Psoas muscle (tissue), 8 donors: ENCODE measurements around the gene RRP8. TPM values are rescaled to one million over a fixed set of nuclear protein-coding genes. Genes with fewer than 3 reads are reported as not detected.
A peak's percentile ranks its signal among the peaks of the same experiment; 100 is the strongest.

ENCODE experiments used
- ATAC-seq, 4 donors: fragments of 200-7000 bp; cut with Tn5 transposase; one replicate each; pipeline ENCODE4 v1.9.1; 2020; ENCODE audit warnings: moderate library complexity in 3 of 4, mild to moderate bottlenecking in 2 of 4
- DNase-seq, 2 donors: peaks; one replicate each; pipeline ENCODE4 v3.0.0-alpha.2; 2020
- H3K27ac ChIP-seq: fragments of 200-600 bp; one replicate; pipeline ENCODE4 v1.8.0; 2022
- H3K27me3 ChIP-seq, 3 donors: fragments of 200-600 bp in 1 of 3; one replicate each; pipeline versions ENCODE4 v1.6.1 to v1.8.0; 2013 to 2022; ENCODE audit warnings: low read length in 2 of 3, mild to moderate bottlenecking in 2 of 3, moderate library complexity in 1 of 3; ENCODE audit not compliant: insufficient read depth in 3 of 3
- H3K36me3 ChIP-seq, 2 donors: fragments of 200-600 bp in 1 of 2; one replicate each; pipeline versions ENCODE4 v1.6.1 to v1.8.0; 2013 to 2022; ENCODE audit warnings: low read depth in 1 of 2, mild to moderate bottlenecking in 1 of 2, moderate library complexity in 1 of 2; ENCODE audit not compliant: insufficient read depth in 1 of 2
- H3K4me1 ChIP-seq: fragments of 200-600 bp; one replicate; pipeline ENCODE4 v1.8.0; 2022
- H3K4me3 ChIP-seq: fragments of 200-600 bp; one replicate; pipeline ENCODE4 v1.8.0; 2022; ENCODE audit warnings: mild to moderate bottlenecking
- H3K9me3 ChIP-seq: fragments of 200-600 bp; one replicate; pipeline ENCODE4 v1.8.0; 2022
- CTCF ChIP-seq: fragments of 200-600 bp; IDR thresholded peaks from one replicate; pipeline ENCODE4 v1.8.0; 2022; ENCODE audit warnings: antibody characterized with exemption
- WGBS, 3 donors: extraction: QIAGEN DNeasy Blood & Tissue Kit; methylation state at CpG; one replicate each; pipeline versions ENCODE4 v1.1.6 to v1.1.7; 2013; 5-methylcytosine and 5-hydroxymethylcytosine counted together
- intact Hi-C, 2 donors: fragments of 100-400 bp; cut with DNase I; formaldehyde crosslinking; loops; one replicate each; pipeline versions ENCODE4 v1.11.0 to v1.14.2; 2022
- polyA plus RNA-seq, 3 donors: library from polyadenylated mRNA; stranded (reverse); fragments of 200-250 nt; gene quantifications; one replicate each; pipeline ENCODE4 v1.2.3, GENCODE V29; 2013
- total RNA-seq, 4 donors: library from RNA; stranded (reverse); fragmentation: NEBNext Ultra II Directional in 2 of 4; extraction: Animal tissue kit (Norgen Biotek cat#: 25700) in 2 of 4; gene quantifications; one replicate each; pipeline versions ENCODE4 v1.2.1 to v1.2.4, GENCODE V29; 2021 to 2023
- donor health status: healthy with polysubstance abuse.
- donor health status: DM: no; HTN: no; CAD: no; lungs with moderate emphysema.
- donor health status: Bipolar disorder and iron deficiency.
- donor health status: healthy.
- donor health status: DM: yes; HTN: yes; CAD: no.
- donor health status: DM: no; HTN: no; CAD: no.
- donor health status: DM: no; HTN: no; CAD: no.
- donor health status: DM: yes; HTN: yes; CAD: no.

RRP8 gene
- total and polyA plus RNA-seq, 7 donors = 11.6 to 34.0 (median 18.4) TPM

- intact Hi-C loops = loop anchor here (2.0 to 10.0 kb wide), 4 partner anchors 63 to 384 kb away; partner anchors contain the start of genes MRPL17 (in 2 of the 2), CNGA4 (in 1 of the 2) and FHIP1B (in 1 of the 2)
- Histone ChIP-seq H3K27ac (peak within 1 kb of the TSS; percentile 89), H3K4me3 (peak within 1 kb of the TSS; percentile 80), H3K4me1 (peaks cover 21% of the 10 kb centered on the region), H3K27me3 (no peaks in the 10 kb centered on the region), H3K9me3 (no peaks in the 10 kb centered on the region), H3K36me3 (peaks cover 0 to 31% of the 10 kb centered on the region in 2 donors)
- ATAC-seq (peak; percentile 97 to 99 (median 98)), DNase-seq (peak; percentile 87 to 92)
- no peak for TF ChIP-seq CTCF
- 1 to 2% (median 1%) methylated on average over 13 to 16 of the region's 16 CpGs for WGBS, 3 donors
Observed at GRCh38 chr11:6619004-6619745, 15.8 kb upstream of the RRP8 start, which contains the start of gene TPP1. Gene TPP1 (minus strand): TSS chr11:6619422. CDS start chr11:6619400, 22 bp downstream.

GRCh38 chr11:6618117-6619003 is 14.9 kb upstream of the RRP8 start:
- intact Hi-C loops = loop anchor here (2.0 to 10.0 kb wide), 4 partner anchors 64 to 384 kb away; partner anchors contain the start of genes MRPL17 (in 2 of the 2), CNGA4 (in 1 of the 2) and FHIP1B (in 1 of the 2)
- H3K27me3 ChIP-seq = no peaks in the 10 kb centered on the region
- ATAC-seq (peak; percentile 6 to 13 (median 12)), DNase-seq (peak in 1 of 2 donors; percentile 51)
- no peaks in the 10 kb centered on the region for H3K9me3 ChIP-seq
- peak overlapping the region; percentile 89 for H3K27ac ChIP-seq
- 19 to 24% (median 21%) methylated on average over 15 of the region's 15 CpGs for WGBS, 3 donors
- H3K4me3 ChIP-seq = peak overlapping the region; percentile 80
- peaks cover 0 to 36% of the 10 kb centered on the region in 2 donors for H3K36me3 ChIP-seq
- peaks cover 23% of the 10 kb centered on the region for H3K4me1 ChIP-seq
- no peak for TF ChIP-seq CTCF

- 87 to 91% (median 87%) methylated on average over 5 of the region's 5 CpGs for WGBS, 3 donors
- Histone ChIP-seq H3K36me3 (peaks cover 0 to 36% of the 10 kb centered on the region in 2 donors), H3K9me3 (no peaks in the 10 kb centered on the region), H3K27ac (no peak overlapping the region), H3K4me1 (peaks cover 31% of the 10 kb centered on the region), H3K27me3 (no peaks in the 10 kb centered on the region), H3K4me3 (peak overlapping the region; percentile 80)
- ATAC-seq = no peak
- no peak for TF ChIP-seq CTCF
- intact Hi-C loops = loop anchor here (5.0 to 10.0 kb wide), 3 partner anchors 65 to 383 kb away; partner anchors contain the start of genes CNGA4 (in 1 of the 2), FHIP1B (in 1 of the 2) and MRPL17 (in 1 of the 2)
- no peak for DNase-seq
Observed at GRCh38 chr11:6617315-6617781, 13.9 kb upstream of the RRP8 start.

- TF ChIP-seq CTCF = no peak
- Histone ChIP-seq H3K27ac (no peak overlapping the region), H3K4me3 (no peak overlapping the region), H3K9me3 (no peaks in the 10 kb centered on the region), H3K4me1 (peaks cover 31% of the 10 kb centered on the region), H3K36me3 (peaks cover 0 to 36% of the 10 kb centered on the region in 2 donors), H3K27me3 (no peaks in the 10 kb centered on the region)
- intact Hi-C loops = loop anchor here (5.0 to 10.0 kb wide), 3 partner anchors 66 to 382 kb away; partner anchors contain the start of genes CNGA4 (in 1 of the 2), FHIP1B (in 1 of the 2) and MRPL17 (in 1 of the 2)
- DNase-seq (no peak), ATAC-seq (no peak)
- WGBS, 3 donors = 90 to 91% (median 91%) methylated on average over 14 of the region's 14 CpGs
Observed at GRCh38 chr11:6616596-6617250, 13.3 kb upstream of the RRP8 start.
